Prostate gland (tissue), 2 donors: ENCODE data around the gene NPM1.
"Not testable (repeated sequence)": the region's sequence is repeated elsewhere in the genome, so short reads cannot be mapped to it uniquely, and the experiment has no call there.

Experiments used
- CTCF ChIP-seq, 4 experiments: fragments of 200-600 bp in 2 of 4; fragments of 450-650 bp in 2 of 4; sonication (generic) in 2 of 4; IDR thresholded peaks; 1 replicate in 3 of 4; 2 replicates in 1 of 4; pipeline ENCODE4 v1.5.1; 2016 to 2019; ENCODE audit warnings: antibody characterized with exemption in 4 of 4, mild to moderate bottlenecking in 2 of 4, moderate library complexity in 2 of 4
- POLR2A ChIP-seq: fragments of 450-650 bp; IDR thresholded peaks from one replicate; pipeline ENCODE4 v1.6.1; 2016; ENCODE audit warnings: antibody characterized with exemption, mild to moderate bottlenecking
- POLR2AphosphoS5 ChIP-seq: sonication (generic); formaldehyde crosslinking; IDR thresholded peaks from one replicate; pipeline ENCODE4 v1.6.1; 2017; ENCODE audit warnings: antibody characterized with exemption

GRCh38 chr5:171398660-171399059 is 11.0 kb downstream of the NPM1 start:
- not testable (repeated sequence) for TF ChIP-seq CTCF (IDR thresholded peaks at IDR 0.05); POLR2AphosphoS5; POLR2A
